Measurements from ENCODE around the gene PFDN6. TPM values are rescaled to one million over a fixed set of nuclear protein-coding genes. Genes with fewer than 3 reads are reported as not detected.
"Not testable (repeated sequence)": the region's sequence is repeated elsewhere in the genome, so short reads cannot be mapped to it uniquely, and the experiment has no call there.

PFDN6 gene
- total RNA-seq, 4 donors from 2014 or later, result 13.6 to 33.5 (median 21.6) TPM

DNA sequence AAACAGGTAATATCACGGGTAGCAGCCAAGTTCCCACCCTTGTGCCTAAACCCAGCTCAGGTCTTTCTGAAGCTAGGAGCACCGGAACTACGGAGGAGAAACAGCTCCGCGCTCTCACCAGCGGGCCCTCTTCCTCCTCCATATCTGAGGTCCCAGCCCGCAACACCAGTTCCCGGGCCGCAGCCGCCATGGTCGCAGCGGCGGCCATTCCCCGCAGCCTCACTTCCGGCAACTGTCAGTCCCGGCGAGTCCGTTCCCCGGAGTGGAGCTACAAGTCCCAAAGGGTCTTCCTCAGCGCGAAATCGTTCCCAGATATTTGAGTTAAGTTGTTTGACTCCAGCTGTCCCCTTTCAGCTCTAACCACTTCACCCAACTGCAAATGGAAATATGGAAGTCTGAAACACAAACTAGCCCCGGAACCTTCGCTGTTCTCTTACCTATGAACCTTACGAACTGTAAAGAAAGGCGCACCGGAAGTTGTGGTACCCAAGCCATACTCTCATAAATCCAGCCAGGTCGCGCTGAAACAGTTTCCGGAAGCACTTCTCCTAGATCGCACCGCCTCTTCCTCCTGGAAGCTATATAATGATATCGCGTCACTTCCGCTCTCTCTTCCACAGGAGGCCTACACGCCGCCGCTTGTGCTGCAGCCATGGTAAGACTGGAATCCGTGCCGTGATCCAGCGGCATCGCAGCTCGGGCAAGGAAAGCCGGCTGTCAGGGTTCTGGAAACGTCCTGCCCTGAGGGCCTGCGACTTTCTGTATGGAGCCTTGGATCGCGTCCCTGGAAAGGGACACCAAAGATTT is 17.7 kb upstream of the PFDN6 start, which contains the start of the genes RPS18 and VPS52:
TSS of gene RPS18 (plus strand) at position 608 of the 807 bp plus-strand sequence. CDS start at position 653, 45 bp downstream.
TSS of gene VPS52 (minus strand) at position 409 of the 807 bp plus-strand sequence. CDS start at position 208, 201 bp downstream.
- intact Hi-C loops (cut with DNase I; ENCODE audit: low total_unique reads), result no loop called here
- DNase-seq, result peak; percentile 91 to 98
- TF ChIP-seq, protein P1, sequence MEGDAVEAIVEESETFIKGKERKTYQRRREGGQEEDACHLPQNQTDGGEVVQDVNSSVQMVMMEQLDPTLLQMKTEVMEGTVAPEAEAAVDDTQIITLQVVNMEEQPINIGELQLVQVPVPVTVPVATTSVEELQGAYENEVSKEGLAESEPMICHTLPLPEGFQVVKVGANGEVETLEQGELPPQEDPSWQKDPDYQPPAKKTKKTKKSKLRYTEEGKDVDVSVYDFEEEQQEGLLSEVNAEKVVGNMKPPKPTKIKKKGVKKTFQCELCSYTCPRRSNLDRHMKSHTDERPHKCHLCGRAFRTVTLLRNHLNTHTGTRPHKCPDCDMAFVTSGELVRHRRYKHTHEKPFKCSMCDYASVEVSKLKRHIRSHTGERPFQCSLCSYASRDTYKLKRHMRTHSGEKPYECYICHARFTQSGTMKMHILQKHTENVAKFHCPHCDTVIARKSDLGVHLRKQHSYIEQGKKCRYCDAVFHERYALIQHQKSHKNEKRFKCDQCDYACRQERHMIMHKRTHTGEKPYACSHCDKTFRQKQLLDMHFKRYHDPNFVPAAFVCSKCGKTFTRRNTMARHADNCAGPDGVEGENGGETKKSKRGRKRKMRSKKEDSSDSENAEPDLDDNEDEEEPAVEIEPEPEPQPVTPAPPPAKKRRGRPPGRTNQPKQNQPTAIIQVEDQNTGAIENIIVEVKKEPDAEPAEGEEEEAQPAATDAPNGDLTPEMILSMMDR (IDR thresholded peaks at IDR 0.05), result peak in 1 of 4 experiments; percentile 7
- peak; percentile 94 to 97 for TF ChIP-seq POLR2A (IDR thresholded peaks at IDR 0.05)
- Histone ChIP-seq H3K27ac (peak within 1 kb of the TSS; percentile 87 to 94), H3K27me3 (no peaks in the 10 kb centered on the region), H3K9me3 (no peaks in the 10 kb centered on the region), H3K36me3 (no peaks in the 10 kb centered on the region), H3K4me3 (peak within 1 kb of the TSS; percentile 54 to 72), H3K4me1 (peaks cover 4 to 7% of the 10 kb centered on the region in 2 donors)

DNA sequence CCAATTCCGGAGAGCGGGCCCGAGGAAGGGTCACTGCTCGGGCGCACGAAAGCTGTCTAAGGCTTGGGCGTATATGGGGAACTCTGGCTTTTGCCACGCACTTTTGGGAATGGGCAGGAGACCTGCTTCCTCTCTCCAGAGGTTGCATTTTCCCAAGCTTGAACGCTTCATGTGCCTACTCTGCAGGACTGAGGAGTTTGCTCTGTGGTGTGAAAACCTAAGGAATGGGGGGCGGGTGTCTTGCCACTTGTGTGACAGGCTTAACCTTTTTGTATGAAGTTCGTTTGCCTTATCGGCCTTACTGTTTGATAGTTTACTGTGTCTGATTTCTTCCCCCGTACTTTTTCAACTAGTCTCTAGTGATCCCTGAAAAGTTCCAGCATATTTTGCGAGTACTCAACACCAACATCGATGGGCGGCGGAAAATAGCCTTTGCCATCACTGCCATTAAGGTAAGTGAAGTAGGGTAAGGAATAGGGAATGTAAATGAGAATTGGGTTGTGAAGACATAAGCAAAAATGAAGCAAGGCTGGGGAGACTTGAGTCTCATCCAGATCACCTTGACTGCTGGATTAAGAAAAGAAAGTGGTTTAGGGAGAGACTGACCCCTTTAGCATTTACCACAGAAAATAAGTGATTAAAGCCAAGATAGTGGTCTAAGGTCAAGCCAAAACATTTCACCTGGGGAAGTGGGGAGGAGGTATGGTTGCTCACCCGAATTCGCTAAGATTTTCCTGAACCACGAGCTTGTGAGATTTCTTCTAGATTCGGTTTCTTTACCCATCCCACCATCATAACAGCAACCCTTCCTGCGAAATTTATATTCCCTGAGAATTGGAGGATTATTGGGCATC is 16.9 kb upstream of the PFDN6 start:
- H3K4me1 ChIP-seq, result peaks cover 5 to 7% of the 10 kb centered on the region in 2 donors
- no peaks in the 10 kb centered on the region for H3K27me3 ChIP-seq
- intact Hi-C loops (cut with DNase I; ENCODE audit: low total_unique reads), result no loop called here

DNA sequence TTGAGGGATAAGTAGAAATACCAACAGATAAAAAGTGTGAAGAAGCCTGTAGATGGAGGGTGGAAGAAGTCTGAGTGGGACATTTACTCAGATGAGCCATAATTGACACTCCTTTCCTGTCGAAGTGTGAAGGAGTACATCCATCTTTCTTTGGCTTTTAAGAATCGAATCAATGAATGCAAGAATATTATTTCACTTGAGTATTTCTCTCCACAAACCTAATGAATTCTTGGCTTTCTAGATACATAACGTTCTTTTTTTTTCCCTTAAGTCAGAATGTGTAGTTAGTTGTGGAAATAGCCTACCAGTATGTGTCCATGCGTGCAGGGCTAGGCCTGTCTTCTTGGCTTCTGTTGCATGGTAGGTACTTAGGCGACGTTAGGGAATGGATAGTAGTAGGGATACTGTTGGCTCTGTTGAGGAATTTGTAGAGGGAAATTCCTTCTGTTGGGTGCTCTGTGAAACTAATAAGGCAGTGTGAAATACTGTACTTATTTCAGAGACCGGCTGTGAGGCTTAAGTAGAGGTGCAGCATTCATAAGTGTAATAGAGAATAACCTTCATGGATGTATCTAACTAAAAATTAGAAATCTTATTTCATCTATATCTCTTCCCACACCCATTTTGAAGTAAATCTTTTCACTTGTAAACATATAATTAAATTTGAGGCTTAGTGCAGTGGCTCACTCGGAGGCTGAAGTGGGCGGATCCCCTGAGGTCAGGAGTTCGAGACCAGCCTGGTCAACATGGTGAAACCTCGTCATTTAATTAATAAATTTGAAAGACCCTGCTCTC is 16.1 kb upstream of the PFDN6 start:
- H3K4me3 ChIP-seq, result no peak overlapping the region
- no peak for TF ChIP-seq POLR2A (IDR thresholded peaks at IDR 0.05)
- TF ChIP-seq, protein P1 (IDR thresholded peaks at IDR 0.05), result no peak
- H3K27me3 ChIP-seq, result no peaks in the 10 kb centered on the region
- H3K9me3 ChIP-seq, result no peaks in the 10 kb centered on the region
- H3K4me1 ChIP-seq, result peaks cover 5 to 7% of the 10 kb centered on the region in 2 donors
- peak overlapping the region in 1 of 2 donors; percentile 40 for H3K27ac ChIP-seq
- H3K36me3 ChIP-seq, result no peaks in the 10 kb centered on the region
- DNase-seq, result no peak
- intact Hi-C loops (cut with DNase I; ENCODE audit: low total_unique reads), result no loop called here

More for the DNA sequence above, 16.9 kb upstream of the PFDN6 start:
- Histone ChIP-seq H3K27ac (peak overlapping the region; percentile 40 to 94), H3K36me3 (no peaks in the 10 kb centered on the region), H3K9me3 (no peaks in the 10 kb centered on the region), H3K4me3 (peak overlapping the region; percentile 54 to 72)
- TF ChIP-seq, protein P1 (IDR thresholded peaks at IDR 0.05), result no peak
- TF ChIP-seq POLR2A (IDR thresholded peaks at IDR 0.05), result no peak
- DNase-seq, result no peak

DNA sequence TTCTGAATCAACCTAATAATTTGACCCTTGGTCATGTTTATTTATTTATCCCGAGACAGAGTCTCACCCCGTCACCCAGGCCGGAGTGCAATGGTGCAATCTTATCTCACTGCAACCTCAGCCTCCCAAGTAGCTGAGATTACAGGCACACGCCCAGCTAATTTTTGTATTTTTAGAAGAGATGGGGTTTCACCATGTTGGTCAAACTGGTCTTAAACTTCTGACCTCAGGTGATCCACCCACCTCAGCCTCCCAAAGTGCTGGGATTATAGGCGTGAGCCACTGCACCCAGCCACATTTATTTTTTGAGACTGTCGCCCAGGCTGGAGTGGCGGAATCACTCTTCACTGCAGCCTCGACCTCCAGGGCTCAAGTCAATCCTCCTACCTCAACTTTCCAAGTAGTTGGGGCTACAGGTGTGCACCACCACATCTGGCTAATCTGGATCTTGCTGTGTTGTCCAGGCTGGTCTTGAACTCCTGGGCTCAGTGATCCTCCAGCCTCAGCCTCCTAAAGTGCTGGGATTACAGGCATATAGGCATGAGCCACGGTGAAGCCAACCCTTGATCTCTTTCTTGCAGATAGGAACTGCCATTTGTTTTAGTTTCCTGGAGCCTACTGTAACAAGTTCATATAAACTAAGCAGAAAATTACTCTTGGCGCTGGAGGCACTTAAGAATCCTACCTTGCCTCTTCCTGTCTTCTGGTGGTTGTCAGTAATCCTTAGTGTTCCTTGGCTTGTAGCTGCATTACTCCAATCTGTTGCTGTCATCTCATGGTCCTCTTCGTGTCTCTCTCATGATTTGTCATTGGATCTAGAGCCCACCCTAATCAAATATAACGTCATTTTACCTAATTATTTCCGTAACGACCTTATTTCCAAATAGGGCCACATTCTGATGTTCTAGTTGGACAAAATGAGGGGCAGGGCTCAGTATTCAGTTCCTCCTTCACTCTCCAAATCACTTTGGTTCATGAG is 15.2 kb upstream of the PFDN6 start:
- H3K4me3 ChIP-seq, result no peak overlapping the region
- H3K4me1 ChIP-seq, result peaks cover 5 to 7% of the 10 kb centered on the region in 2 donors
- no peaks in the 10 kb centered on the region for H3K36me3 ChIP-seq
- DNase-seq, result no peak
- TF ChIP-seq, protein P1 (IDR thresholded peaks at IDR 0.05), result no peak
- no peak for TF ChIP-seq POLR2A (IDR thresholded peaks at IDR 0.05)
- no peaks in the 10 kb centered on the region for H3K27me3 ChIP-seq
- intact Hi-C loops (cut with DNase I; ENCODE audit: low total_unique reads), result no loop called here
- H3K27ac ChIP-seq, result no peak overlapping the region
- no peaks in the 10 kb centered on the region for H3K9me3 ChIP-seq

DNA sequence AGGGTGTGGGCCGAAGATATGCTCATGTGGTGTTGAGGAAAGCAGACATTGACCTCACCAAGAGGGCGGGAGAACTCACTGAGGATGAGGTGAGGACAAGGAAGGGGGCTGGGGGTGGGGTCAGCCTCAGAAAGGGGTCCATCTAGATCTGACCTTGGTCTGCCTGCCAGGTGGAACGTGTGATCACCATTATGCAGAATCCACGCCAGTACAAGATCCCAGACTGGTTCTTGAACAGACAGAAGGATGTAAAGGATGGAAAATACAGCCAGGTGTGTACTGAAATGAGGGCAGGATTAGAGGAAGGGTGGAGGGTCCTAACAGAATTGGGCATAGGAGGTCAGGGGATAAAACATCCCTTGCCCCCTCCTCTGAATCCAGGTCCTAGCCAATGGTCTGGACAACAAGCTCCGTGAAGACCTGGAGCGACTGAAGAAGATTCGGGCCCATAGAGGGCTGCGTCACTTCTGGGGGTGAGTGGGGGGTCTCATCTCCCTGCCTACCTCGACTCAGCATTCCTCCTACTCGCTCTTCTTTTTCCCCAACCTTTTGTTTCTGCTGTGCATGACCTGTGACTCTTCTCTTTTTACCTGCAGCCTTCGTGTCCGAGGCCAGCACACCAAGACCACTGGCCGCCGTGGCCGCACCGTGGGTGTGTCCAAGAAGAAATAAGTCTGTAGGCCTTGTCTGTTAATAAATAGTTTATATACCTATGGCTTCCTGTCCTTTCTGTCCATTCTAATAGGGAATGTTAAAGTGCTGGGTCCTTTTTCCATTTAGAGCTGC is 13.4 kb upstream of the PFDN6 start:
- Histone ChIP-seq H3K4me3 (peak overlapping the region in 1 of 2 donors; percentile 45), H3K27ac (peak overlapping the region; percentile 82 to 88)
- H3K27me3 ChIP-seq; intact Hi-C loops (cut with DNase I; ENCODE audit: low total_unique reads); H3K4me1 ChIP-seq; H3K9me3 ChIP-seq; DNase-seq; H3K36me3 ChIP-seq: not testable (repeated sequence)

Measured in uterus (tissue), 4 donors.